ENCODE measurements around the gene STARD9. TPM values are rescaled to one million over a fixed set of nuclear protein-coding genes. Genes with fewer than 3 reads are reported as not detected.

Gene STARD9
- polyA plus RNA-seq, 1 donor (not counting 4 experiments of a cell fraction or from before 2014, with no cell fraction given): 0.76 TPM

DNA sequence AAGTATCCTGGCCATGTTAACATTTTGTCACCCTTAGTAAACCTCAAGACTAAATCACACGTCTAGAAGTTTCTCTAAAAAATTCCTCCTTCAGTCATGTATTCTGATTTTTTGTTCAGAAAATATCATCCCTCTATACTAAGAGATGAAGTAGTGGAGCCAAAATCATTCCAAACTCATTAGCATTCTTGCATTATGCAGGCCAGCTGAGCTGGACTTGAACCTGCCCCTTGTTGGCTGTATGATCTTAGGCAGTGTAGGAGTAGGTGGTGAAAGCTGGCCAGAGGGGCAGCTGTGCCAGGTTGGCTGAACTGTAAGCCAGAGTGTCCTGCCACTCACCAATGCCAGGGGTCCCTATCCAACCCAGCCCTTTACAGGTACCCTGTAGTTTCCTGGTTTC lies 92.4 kb downstream of the STARD9 start:
- no peaks in the 10 kb centered on the region for H3K79me2 ChIP-seq (ENCODE audit: control insufficient read depth, insufficient read depth, low read length)
- DNase-seq (ENCODE audit: low read depth, low spot score) (no peak), FAIRE-seq (no peak)
- H3K9ac ChIP-seq (ENCODE audit: control insufficient read depth, extremely low read depth, insufficient read depth, low read length): no peak overlapping the region
- H3K27me3 ChIP-seq (ENCODE audit: control insufficient read depth, extremely low read depth, insufficient read depth, low read length): no peaks in the 10 kb centered on the region
- H2AFZ ChIP-seq (ENCODE audit: control insufficient read depth, low read length): no peak overlapping the region
- no peaks in the 10 kb centered on the region for H3K9me1 ChIP-seq (ENCODE audit: control insufficient read depth, extremely low read depth, insufficient read depth, low read length)
- peaks cover 0 to 2% of the 10 kb centered on the region in 2 experiments for H3K36me3 ChIP-seq (ENCODE audit: control insufficient read depth in 2 of 2, extremely low read depth in 1 of 2, insufficient read depth in 2 of 2, low read length in 2 of 2)
- TF ChIP-seq, protein P1, sequence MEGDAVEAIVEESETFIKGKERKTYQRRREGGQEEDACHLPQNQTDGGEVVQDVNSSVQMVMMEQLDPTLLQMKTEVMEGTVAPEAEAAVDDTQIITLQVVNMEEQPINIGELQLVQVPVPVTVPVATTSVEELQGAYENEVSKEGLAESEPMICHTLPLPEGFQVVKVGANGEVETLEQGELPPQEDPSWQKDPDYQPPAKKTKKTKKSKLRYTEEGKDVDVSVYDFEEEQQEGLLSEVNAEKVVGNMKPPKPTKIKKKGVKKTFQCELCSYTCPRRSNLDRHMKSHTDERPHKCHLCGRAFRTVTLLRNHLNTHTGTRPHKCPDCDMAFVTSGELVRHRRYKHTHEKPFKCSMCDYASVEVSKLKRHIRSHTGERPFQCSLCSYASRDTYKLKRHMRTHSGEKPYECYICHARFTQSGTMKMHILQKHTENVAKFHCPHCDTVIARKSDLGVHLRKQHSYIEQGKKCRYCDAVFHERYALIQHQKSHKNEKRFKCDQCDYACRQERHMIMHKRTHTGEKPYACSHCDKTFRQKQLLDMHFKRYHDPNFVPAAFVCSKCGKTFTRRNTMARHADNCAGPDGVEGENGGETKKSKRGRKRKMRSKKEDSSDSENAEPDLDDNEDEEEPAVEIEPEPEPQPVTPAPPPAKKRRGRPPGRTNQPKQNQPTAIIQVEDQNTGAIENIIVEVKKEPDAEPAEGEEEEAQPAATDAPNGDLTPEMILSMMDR (optimal IDR thresholded peaks at IDR 0.05 in 1 of 3, IDR thresholded peaks at IDR 0.05 in 1 of 3, conservative IDR thresholded peaks at IDR 0.05 in 1 of 3; ENCODE audit: extremely low read depth in 1 of 3, insufficient read depth in 2 of 3, low read length in 3 of 3): no peak
- no peak for TF ChIP-seq EZH2 (IDR thresholded peaks at IDR 0.05; ENCODE audit: low read length)
- no peaks in the 10 kb centered on the region for H3K9me3 ChIP-seq (ENCODE audit: control insufficient read depth, low read depth, low read length)
- no peak overlapping the region for H3K4me2 ChIP-seq (ENCODE audit: control insufficient read depth, extremely low read depth, insufficient read depth, low read depth, low read length)
- H3K4me3 ChIP-seq (ENCODE audit: control insufficient read depth in 2 of 3, extremely low read depth in 1 of 3, insufficient read depth in 2 of 3, low read depth in 1 of 3, low read length in 3 of 3): no peak overlapping the region
- peaks cover 11% of the 10 kb centered on the region for H3K4me1 ChIP-seq (ENCODE audit: control insufficient read depth, extremely low read depth, insufficient read depth, low read length)
- no peaks in the 10 kb centered on the region for H4K20me1 ChIP-seq (ENCODE audit: control insufficient read depth, extremely low read depth, insufficient read depth, low read length)
- dilution Hi-C loops (cut with MboI; ENCODE audit: extremely low pct_ligation_motif_present, low sequenced_read_pairs): no loop called here
- H3K27ac ChIP-seq (ENCODE audit: control insufficient read depth, insufficient read depth, low read length): no peak overlapping the region

DNA sequence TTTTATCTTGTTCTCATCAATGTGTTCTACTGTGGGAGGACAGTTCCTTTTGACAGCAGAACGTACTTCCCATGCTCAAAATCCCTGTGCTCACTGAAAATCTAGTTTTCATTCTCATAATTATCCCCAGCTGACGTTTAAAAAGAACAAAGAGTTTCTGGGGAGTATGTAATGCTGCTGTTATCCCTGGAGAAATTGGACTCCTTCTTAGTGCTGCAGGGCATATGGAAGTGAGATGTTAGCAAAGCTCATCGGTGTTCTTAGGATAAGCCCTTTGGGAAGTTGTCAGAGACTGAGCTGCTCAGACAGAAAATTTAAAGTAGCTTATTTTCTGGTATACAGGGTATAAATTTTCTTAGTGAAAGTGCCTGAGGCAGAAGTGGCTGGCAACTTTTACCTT lies 95.0 kb downstream of the STARD9 start:
- no peak overlapping the region for H2AFZ ChIP-seq (ENCODE audit: control insufficient read depth, low read length)
- H3K4me2 ChIP-seq (ENCODE audit: control insufficient read depth, extremely low read depth, insufficient read depth, low read depth, low read length): no peak overlapping the region
- no peak overlapping the region for H3K4me3 ChIP-seq (ENCODE audit: control insufficient read depth in 2 of 3, extremely low read depth in 1 of 3, insufficient read depth in 2 of 3, low read depth in 1 of 3, low read length in 3 of 3)
- no peak overlapping the region for H3K27ac ChIP-seq (ENCODE audit: control insufficient read depth, insufficient read depth, low read length)
- no peak overlapping the region for H3K9ac ChIP-seq (ENCODE audit: control insufficient read depth, extremely low read depth, insufficient read depth, low read length)
- H3K4me1 ChIP-seq (ENCODE audit: control insufficient read depth, extremely low read depth, insufficient read depth, low read length): peaks cover 11% of the 10 kb centered on the region
- dilution Hi-C loops (cut with MboI; ENCODE audit: extremely low pct_ligation_motif_present, low sequenced_read_pairs): no loop called here
- no peaks in the 10 kb centered on the region for H3K79me2 ChIP-seq (ENCODE audit: control insufficient read depth, insufficient read depth, low read length)
- no peak for FAIRE-seq
- DNase-seq (ENCODE audit: low read depth, low spot score): no peak
- no peaks in the 10 kb centered on the region for H3K27me3 ChIP-seq (ENCODE audit: control insufficient read depth, extremely low read depth, insufficient read depth, low read length)
- H3K36me3 ChIP-seq (ENCODE audit: control insufficient read depth in 2 of 2, extremely low read depth in 1 of 2, insufficient read depth in 2 of 2, low read length in 2 of 2): peaks cover 0 to 2% of the 10 kb centered on the region in 2 experiments
- H3K9me3 ChIP-seq (ENCODE audit: control insufficient read depth, low read depth, low read length): no peaks in the 10 kb centered on the region
- H4K20me1 ChIP-seq (ENCODE audit: control insufficient read depth, extremely low read depth, insufficient read depth, low read length): no peaks in the 10 kb centered on the region
- H3K9me1 ChIP-seq (ENCODE audit: control insufficient read depth, extremely low read depth, insufficient read depth, low read length): no peaks in the 10 kb centered on the region
- TF ChIP-seq, protein P1 (optimal IDR thresholded peaks at IDR 0.05 in 1 of 3, IDR thresholded peaks at IDR 0.05 in 1 of 3, conservative IDR thresholded peaks at IDR 0.05 in 1 of 3; ENCODE audit: extremely low read depth in 1 of 3, insufficient read depth in 2 of 3, low read length in 3 of 3): no peak
- no peak for TF ChIP-seq EZH2 (IDR thresholded peaks at IDR 0.05; ENCODE audit: low read length)

Data from keratinocyte (primary cell).